Vagina (tissue), 2 donors: ENCODE data around the gene TERT. TPM values are rescaled to one million over a fixed set of nuclear protein-coding genes. Genes with fewer than 3 reads are reported as not detected.

Experiments used
- DNase-seq, 2 donors: peaks; one replicate each; pipeline ENCODE4 v3.0.0-alpha.2; 2017; ENCODE audit errors: extremely low spot score in 2 of 2
- H3K27ac ChIP-seq: fragments of 200-600 bp; sonication (generic); one replicate; pipeline ENCODE4 v1.5.1; 2019
- H3K27me3 ChIP-seq: fragments of 200-600 bp; sonication (generic); one replicate; pipeline ENCODE4 v1.5.1; 2019
- H3K36me3 ChIP-seq, 2 donors: fragments of 200-600 bp; sonication (generic); one replicate each; pipeline ENCODE4 v1.5.1; 2017 to 2019
- H3K4me1 ChIP-seq: fragments of 200-600 bp; sonication (generic); one replicate; pipeline ENCODE4 v1.5.1; 2019
- H3K4me3 ChIP-seq, 2 donors: fragments of 200-600 bp; sonication (generic); 1 replicate in 1 of 2; 2 replicates in 1 of 2; pipeline ENCODE4 v1.5.1; 2016 to 2019
- H3K9me3 ChIP-seq: fragments of 200-600 bp; sonication (generic); one replicate; pipeline ENCODE4 v1.5.1; 2019
- CTCF ChIP-seq, 3 experiments: fragments of 450-650 bp in 2 of 3; fragments of 200-600 bp in 1 of 3; sonication (generic) in 1 of 3; IDR thresholded peaks; one replicate each; pipeline ENCODE4 v1.5.1; 2017 to 2019; ENCODE audit warnings: antibody characterized with exemption in 3 of 3, mild to moderate bottlenecking in 2 of 3, moderate library complexity in 2 of 3
- POLR2A ChIP-seq, 2 donors: fragments of 450-650 bp; IDR thresholded peaks; one replicate each; pipeline ENCODE4 v1.6.1; 2017; ENCODE audit warnings: antibody characterized with exemption in 2 of 2, mild to moderate bottlenecking in 2 of 2, moderate library complexity in 2 of 2
- POLR2AphosphoS5 ChIP-seq, 2 donors: sonication (generic); formaldehyde crosslinking; IDR thresholded peaks; one replicate each; pipeline ENCODE4 v1.9.0; 2017; ENCODE audit warnings: antibody characterized with exemption in 2 of 2, mild to moderate bottlenecking in 2 of 2, low read depth in 1 of 2; ENCODE audit not compliant: insufficient read depth in 1 of 2
- intact Hi-C: fragments of 100-400 bp; cut with DNase I; formaldehyde crosslinking; loops from one replicate; pipeline ENCODE4 v1.15.1; 2023
- total RNA-seq: library from RNA; depleted of rRNA; stranded (reverse); fragments of >200 nt; gene quantifications from one replicate; pipeline ENCODE4 v1.2.3, GENCODE V29; 2016

The TERT gene
- total RNA-seq, 1 donor from 2014 or later, result not detected

GRCh38 chr5:1295650-1296037, 776 bp upstream of the TERT start:
- intact Hi-C loops, result no loop called here
- H3K27me3 ChIP-seq, result no peaks in the 10 kb centered on the region

GRCh38 chr5:1294206-1294834, 548 bp downstream of the TERT start:
- Histone ChIP-seq H3K36me3 (no peaks in the 10 kb centered on the region), H3K4me3 (peak overlapping the region in 1 of 2 donors; percentile 16), H3K27ac (no peak overlapping the region), H3K9me3 (no peaks in the 10 kb centered on the region), H3K4me1 (no peaks in the 10 kb centered on the region), H3K27me3 (no peaks in the 10 kb centered on the region)
- TF ChIP-seq POLR2A (IDR thresholded peaks at IDR 0.05) (no peak), POLR2AphosphoS5 (IDR thresholded peaks at IDR 0.05; ENCODE audit: insufficient read depth in 1 of 2, low read depth in 1 of 2) (no peak), CTCF (IDR thresholded peaks at IDR 0.05) (no peak)
- intact Hi-C loops, result no loop called here
- DNase-seq, result no peak

More at GRCh38 chr5:1295650-1296037, 776 bp upstream of the TERT start:
- no peaks in the 10 kb centered on the region for H3K4me1 ChIP-seq
- no peak overlapping the region for H3K4me3 ChIP-seq
- no peak for TF ChIP-seq CTCF (IDR thresholded peaks at IDR 0.05)
- no peak for TF ChIP-seq POLR2A (IDR thresholded peaks at IDR 0.05)
- TF ChIP-seq POLR2AphosphoS5 (IDR thresholded peaks at IDR 0.05; ENCODE audit: insufficient read depth in 1 of 2, low read depth in 1 of 2), result no peak
- no peaks in the 10 kb centered on the region for H3K9me3 ChIP-seq
- DNase-seq, result no peak
- no peak overlapping the region for H3K27ac ChIP-seq
- no peaks in the 10 kb centered on the region for H3K36me3 ChIP-seq

- Histone ChIP-seq H3K9me3 (no peaks in the 10 kb centered on the region), H3K27ac (no peak overlapping the region), H3K36me3 (no peaks in the 10 kb centered on the region), H3K4me3 (no peak overlapping the region), H3K27me3 (no peaks in the 10 kb centered on the region), H3K4me1 (no peaks in the 10 kb centered on the region)
- TF ChIP-seq CTCF (IDR thresholded peaks at IDR 0.05) (no peak), POLR2AphosphoS5 (IDR thresholded peaks at IDR 0.05; ENCODE audit: insufficient read depth in 1 of 2, low read depth in 1 of 2) (no peak), POLR2A (IDR thresholded peaks at IDR 0.05) (no peak)
- intact Hi-C loops, result no loop called here
- DNase-seq, result no peak
Observed at GRCh38 chr5:1293416-1294205, 1.3 kb downstream of the TERT start.

GRCh38 chr5:1292846-1293415, 1.9 kb downstream of the TERT start:
- H3K4me3 ChIP-seq, result no peak overlapping the region
- H3K9me3 ChIP-seq, result no peaks in the 10 kb centered on the region
- intact Hi-C loops, result no loop called here
- no peak for TF ChIP-seq POLR2AphosphoS5 (IDR thresholded peaks at IDR 0.05; ENCODE audit: insufficient read depth in 1 of 2, low read depth in 1 of 2)
- TF ChIP-seq CTCF (IDR thresholded peaks at IDR 0.05), result no peak
- no peak for TF ChIP-seq POLR2A (IDR thresholded peaks at IDR 0.05)
- no peaks in the 10 kb centered on the region for H3K27me3 ChIP-seq
- no peak for DNase-seq
- no peaks in the 10 kb centered on the region for H3K4me1 ChIP-seq
- H3K36me3 ChIP-seq, result no peaks in the 10 kb centered on the region
- H3K27ac ChIP-seq, result no peak overlapping the region
